ENCODE measurements around the gene NRG2.

Gene NRG2

DNA sequence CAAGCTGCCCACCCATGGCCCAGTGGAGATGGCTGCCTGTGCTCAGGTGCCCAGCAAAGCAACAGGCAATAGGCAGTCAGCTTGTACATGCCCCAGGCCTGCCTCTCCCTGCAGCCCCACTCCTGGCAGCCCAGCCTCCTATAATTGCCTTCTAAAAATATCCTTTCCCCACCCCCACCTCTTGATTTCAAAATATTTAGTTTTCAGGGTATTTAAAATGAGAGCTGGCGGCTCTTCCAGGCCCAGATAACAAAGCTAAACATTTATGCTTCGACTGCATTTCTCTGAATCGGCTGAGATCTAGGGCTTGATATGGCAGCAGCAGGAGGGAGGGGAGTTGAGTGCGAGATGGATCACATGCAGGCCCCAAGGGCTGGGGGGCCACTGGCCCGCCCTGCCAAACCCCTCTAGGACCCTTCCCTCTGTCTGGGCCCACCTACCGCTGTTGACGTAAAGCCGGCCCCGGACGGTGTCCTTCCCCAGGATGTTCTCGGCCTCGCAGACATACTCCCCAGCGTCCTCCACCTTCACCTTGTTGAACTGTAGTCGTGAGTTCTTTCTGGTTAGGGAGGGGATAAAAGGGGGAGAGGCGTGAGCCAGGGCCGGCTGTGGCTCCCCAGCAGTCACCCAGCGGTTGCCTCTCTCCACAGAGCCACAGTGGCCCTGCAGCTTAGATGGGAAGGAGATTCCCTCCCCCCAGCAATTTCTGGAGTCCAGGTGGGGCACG lies 162.5 kb downstream of the NRG2 start:
- DNase-seq (ENCODE audit: low read depth) = no peak

DNA sequence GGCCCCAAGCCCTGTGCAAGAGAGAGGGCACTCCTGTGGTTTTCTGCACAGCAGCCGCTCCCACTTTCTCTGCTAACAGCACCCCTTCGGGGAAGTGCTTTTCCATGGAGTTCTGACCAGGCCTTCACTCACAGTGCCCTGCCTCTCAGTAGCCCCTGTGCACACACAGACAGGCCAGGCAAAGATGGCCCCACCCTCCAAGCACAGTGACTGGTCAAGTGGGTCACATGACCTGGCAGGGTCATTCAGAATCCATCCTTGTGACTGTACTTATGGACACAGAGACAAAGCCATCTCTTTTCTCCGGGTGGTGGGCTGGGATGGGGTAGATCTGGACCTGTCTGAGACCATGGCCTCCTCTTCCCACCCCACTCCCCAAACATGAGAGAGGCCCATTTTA lies 165.0 kb downstream of the NRG2 start:
- no peak for DNase-seq (ENCODE audit: low read depth)

DNA sequence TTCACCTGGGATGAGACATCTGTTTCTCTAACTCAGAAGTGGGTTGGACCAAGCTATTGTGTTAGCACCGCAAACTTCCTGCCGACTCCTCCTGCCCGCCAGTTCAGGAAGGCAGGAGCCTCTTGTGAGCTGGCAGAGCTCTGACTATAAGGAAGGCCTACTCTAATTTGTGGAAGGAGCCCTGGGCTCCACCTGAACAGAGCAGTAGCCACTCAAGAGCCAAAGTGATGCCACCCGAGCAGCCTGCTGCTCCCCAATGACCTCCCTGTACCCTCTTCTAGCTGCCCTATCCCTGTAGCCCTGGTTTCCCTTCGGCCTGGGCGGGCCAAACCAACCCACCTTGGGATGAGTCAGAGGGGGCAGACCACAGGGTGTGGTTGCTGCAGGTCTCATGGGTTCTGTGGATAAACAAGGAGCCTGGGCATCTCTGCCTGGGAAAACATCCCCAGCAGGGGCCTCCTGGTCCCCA lies 165.9 kb downstream of the NRG2 start:
- DNase-seq (ENCODE audit: low read depth) = no peak

DNA sequence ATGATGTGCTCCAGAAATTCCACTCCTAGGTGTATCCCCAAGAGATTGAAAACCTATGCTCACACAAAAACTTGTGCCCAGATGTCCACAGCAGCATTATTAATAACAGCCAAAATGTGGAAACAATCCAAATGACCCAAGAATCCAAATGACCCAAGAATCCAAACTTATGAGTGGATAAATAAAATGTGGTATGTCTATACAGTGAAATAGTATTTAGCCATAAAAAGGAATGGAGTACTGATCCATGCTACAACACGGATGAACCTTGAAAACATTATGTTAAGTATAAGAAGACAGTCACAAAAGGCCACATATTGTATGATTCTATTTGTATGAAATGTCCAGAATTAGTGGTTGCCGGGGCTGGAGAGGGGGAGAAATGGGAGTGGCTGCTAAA lies 167.1 kb downstream of the NRG2 start:
- no peak for DNase-seq (ENCODE audit: low read depth)

DNA sequence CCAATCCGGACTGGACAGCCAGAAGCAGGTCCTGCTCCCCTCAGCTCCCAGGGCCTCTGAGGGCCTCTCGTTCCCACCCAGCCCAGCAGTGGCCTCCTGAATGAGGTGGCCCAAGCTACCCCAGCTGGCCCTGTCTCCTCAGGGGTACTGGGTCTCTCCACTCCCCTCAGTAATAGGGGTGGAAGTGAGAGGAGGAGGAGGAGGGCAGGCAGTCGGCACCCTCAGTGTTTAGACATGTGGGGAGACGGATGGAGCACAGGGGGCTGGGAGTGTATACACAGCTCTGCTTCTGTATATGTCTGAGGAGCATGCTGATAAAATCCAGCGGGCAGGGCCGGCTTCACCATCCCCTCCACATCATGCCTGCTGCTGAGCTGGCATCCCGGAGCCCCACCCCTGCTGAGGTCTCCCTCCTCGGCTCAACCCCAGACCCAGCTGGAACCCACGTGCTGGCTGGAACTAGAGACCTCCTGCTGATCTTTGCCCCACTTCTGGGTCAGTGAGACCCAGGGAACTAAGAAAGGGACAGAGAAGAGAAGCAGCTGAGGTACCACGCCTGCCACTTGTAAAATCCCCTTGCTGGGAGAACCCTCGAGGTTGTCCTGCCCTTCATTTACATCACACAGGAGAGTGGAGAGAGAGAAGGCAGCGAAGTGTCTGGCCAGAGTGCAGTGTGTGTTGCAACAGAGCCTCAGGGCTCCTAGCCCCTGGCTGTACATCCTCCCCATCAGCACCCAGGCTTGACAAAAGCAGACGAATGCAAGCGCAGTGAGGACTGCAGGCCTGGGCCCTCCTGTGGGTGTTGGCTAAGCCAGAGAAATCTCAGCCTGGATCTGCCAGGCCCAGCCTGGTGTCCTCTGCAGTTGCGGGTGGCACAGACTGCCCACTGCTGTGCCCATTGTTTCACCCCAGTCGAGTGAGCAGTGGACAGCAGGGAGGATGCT lies 170.0 kb downstream of the NRG2 start:
- DNase-seq (ENCODE audit: low read depth) = no peak

DNA sequence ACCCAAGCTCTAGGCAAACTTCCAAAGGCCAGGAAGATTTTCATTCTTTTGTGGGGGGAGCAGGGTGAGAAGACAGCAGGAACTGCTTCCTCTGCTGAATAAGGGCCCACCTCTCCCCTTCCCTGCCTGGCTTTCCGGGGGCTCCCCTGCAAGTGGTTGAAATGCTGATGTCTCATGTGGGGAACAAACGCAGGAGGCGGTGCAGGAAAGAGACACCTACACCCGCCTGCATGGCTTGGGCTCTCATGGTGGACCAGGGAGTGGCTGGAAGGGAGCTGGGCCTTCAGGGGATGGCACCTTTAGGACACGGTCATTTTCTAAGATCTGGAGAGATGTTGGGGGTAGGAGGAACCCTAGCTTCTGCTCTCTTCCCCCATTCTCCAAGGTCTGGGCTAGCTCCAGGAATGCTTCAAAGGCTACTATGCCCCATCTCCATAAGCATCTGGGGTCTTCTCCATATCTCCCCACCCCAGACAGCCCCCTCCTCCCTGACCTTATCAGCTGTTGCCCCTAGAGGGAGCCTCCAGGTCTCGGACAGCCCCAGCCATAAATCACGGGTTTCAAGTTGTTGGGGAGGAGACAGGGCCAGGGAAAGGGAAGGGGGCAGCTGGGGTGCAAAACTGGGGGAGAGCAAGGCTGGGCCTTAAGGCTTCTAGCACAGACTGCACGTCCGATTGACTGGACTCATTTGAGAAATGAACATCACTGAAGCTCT lies 170.9 kb downstream of the NRG2 start:
- no peak for DNase-seq (ENCODE audit: low read depth)

DNA sequence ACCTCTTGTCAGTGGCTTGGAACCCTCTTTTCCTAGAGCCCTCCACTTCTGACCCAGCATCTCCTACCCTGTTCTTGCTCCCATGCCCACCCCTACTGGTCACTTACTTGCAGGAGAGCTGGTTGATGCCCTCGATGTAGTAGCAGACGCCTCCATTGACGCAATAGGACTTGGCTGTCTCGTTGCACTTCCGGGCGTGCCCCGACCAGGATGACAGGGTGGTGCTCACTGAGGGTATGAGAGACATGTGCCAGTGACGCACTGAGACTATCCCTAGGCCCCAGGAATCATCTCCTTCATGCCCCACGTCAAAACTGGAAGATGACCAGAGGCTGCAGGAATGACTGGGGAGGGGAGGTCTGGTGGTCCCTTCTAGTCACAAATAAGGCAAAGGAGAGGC lies 171.5 kb downstream of the NRG2 start:
- DNase-seq (ENCODE audit: low read depth) = no peak

DNA sequence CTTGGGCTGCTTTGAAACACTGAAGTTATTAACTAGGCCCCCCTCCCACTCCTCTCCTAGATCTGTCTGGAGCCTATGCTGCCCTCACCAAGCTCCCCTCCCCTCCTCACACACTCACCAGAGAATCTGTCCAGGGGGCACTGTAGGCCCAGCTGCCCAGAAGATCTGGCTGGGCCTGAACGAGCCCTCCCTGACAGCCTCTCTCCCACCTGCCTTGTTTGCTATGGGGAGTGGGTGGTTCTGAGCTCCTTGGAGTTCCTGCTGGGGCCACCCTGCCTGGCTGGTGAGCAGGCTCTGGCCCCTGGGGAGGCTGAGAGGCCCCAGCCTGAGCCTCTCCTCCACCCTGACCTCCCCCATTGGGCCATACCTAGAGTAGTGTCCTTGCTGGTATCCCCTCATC lies 172.4 kb downstream of the NRG2 start:
- DNase-seq (ENCODE audit: low read depth) = no peak

DNA sequence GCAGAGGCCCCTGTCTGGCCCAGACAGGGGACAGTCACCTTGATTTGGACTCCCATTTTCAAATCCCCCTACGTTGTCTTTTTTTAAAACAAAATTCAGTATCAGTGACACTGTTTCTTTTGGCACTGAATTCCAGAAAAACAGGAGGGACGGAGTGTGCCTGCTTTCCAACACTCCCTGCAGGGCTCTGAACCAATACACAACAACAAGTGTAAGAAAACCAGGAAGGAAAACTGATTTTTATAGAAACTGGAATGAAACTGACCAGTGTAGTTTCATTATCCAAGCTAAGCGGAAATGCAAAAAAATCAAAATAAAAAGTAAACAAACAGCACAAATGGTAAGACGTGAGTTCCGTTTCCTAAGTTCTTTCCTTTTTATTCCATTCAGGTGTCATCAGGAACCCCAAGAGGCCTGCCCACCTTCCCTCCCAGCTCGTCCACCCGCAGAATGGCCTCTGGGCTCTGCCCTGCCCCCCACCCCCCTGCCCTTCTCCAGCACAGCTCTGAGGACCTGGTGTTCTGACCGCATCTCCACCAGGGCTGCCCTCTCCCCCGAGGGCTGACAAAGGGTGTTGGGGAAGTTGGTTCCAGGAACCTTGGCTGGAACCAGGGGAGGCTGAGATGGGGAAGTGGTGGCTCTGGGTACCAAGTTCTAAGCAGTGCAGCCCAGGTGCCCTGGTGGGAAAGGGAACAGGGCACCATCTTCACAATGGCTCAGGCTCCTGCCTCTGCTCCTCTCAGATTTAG lies 173.9 kb downstream of the NRG2 start:
- no peak for DNase-seq (ENCODE audit: low read depth)

DNA sequence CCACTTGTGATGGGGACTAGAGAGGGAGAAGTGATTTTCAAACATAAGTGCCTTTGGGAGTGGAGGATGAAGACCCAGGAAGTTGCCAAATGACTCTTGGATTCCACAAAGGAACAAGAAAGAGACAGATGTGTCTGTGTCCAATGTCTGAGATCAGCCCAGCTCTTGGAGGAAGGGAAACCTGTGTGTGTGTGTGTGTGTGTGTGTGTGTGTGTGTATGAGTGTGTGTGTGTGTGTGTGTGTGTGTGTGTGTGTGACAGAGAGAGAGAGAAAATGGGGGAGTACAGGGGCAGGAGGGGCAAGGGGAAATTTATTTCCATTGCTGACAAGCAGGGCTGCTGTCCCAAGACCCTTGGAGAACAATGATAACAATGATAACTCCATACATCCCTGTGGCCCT lies 175.5 kb downstream of the NRG2 start:
- DNase-seq (ENCODE audit: low read depth) = no peak

DNA sequence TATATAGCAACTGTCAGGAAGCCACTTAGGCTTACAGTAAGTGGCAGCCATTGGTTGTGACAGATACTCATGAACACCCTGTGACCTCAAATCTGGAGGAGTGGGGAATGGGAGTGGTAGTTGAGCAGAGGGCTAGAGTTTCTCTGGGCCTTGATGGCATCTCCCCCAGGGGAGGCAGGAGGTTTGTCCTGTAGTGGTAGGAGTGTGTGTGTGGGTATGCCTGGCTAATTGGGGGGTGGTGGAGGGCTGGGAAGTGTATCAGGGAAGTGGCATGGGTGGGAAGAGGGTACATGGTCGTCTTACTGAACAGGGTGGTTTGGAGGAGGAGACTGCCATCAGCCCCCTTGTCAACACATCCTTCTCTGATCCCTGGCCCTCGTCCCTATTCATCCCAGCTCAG lies 176.0 kb downstream of the NRG2 start:
- DNase-seq (ENCODE audit: low read depth) = no peak

DNA sequence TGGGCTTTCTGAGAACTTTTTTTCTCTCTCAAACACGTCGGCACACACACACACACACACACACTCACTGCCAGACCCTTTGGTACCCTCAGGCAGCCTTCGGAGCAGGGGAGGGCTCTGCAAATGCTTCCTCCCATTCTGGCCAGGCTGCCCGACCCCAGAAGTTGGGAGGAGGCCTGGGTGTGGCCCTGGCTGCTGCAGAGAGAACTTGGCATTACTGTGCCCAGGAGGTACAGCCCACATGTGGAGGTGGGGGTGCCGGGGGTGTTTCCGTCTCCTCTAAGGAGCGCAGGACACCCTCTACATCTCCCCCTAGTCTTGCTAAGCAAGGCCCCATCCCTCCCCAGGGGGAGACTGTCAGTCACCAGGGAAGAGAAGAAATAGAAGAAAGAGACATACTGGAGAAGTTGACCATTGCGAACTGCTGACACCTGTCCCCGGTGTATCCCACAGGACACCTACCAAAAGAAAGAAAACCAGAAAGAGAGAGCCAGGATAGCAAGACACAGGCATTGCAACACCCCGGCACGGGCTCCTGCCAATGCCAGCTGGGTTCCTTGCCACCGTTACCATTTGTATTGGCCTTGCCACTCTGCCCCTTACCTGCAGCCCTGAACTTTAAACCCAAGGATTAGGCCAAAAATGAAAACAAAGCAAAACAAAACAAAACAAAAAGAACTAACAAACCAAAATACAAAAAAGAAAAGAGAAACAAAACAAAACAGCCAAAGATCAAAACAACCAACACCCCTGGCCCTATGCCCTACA lies 178.2 kb downstream of the NRG2 start:
- DNase-seq (ENCODE audit: low read depth) = no peak

DNA sequence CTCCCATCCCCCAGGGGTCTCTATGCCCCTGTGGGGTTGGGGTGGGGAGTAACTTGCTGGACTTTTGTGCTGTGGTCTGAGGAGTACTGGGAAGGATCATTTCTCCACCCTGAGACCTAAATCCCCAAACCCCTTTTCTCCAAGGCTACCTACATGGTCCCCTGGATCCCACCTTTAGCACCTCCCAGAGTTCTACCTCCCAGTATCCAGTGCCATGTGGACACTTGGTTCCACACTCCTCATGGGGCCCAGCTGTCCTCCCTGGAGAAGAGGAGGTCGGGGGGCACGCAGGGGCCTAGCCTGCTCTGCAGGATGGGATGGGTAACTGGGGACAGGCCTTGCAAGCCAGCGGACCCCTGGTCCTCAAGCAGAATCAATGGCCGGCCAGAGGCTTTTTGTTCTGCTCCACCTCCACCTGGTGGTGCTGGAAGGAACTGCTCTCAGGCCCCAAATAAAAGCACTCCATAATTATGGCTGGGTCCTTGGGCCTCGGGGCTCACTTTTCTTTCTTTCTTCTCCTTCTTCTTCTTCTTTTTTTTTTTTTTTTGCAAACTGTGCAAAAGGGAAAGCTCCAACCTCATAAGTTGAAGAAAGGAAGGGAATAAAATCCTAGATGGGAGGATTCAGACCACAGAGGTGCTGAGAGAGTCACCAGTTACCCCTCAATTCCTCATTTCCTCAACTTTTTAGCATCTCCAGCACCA lies 179.1 kb downstream of the NRG2 start:
- DNase-seq (ENCODE audit: low read depth) = peak; percentile 24

DNA sequence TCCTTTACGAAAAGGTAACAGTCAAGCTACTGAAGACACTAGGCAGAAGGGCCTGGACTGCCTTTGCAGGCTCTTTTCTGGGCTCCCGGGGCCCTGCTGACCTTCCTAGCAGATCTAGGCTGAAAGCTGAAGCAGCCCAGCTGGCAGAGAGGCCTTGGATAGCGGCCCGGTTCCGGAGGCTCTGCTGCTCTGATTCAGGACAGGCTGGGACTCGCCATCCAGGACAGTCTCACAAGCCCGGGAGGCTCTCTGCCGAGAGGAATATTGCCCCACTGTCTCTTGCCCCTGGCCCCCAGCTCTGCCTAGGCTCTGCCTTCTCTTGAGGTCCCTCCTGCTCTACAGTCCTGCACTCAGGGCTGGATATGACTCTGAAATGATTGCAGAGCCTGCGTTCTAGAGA lies 179.7 kb downstream of the NRG2 start:
- no peak for DNase-seq (ENCODE audit: low read depth)

DNA sequence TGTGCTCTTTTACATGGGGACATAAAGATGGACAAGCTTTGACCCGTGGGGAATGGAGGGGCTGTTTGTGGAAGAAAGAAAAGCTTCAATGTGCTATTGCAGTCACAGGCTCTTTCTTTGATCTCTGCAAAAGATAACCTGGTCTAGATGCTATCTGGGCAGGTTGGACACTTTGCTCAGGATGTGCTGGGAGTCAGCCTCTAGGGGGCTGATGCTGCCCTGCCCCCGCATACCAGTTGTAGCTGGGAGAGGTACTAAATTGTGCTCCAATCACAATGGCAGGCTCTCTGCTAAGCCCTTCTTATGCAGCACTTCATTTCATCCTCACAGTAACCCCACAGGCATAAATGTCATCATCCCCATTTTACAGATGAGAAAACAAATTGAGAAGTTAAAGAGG lies 180.3 kb downstream of the NRG2 start:
- DNase-seq (ENCODE audit: low read depth) = no peak

DNA sequence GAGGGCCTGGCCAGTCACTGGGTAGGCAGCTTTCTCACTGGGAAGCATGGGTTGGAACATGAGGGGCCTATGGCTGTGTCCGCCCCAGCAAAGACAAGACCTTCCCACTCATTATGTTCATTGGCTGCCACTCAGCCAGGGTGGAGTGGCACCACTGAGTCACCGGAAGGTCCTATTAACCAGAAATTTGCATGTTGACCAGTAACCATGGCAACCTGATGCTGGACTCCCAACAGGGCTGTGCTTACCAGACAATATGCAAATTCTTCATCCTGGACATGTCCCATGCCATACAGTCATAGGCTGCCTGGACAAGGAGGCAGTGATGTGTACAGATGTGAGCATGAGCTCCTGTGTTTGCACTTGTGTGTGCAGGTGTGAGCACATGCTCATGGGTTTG lies 180.8 kb downstream of the NRG2 start:
- DNase-seq (ENCODE audit: low read depth) = peak; percentile 13

DNA sequence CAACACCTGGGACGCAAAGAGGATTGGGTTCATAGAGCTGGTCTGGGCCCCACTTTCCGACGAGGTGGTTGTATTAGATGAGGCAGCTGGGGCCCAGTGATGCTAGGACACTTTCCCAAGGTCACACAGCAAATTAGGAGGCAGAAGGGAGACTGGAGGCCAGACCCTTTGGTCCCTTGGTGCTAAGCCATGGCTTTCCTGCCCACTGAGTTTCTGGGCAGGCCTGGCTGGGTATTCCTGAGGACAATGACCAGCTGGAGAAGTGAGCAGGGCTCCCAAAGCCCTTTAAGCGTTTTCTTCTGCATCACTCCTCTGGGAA lies 181.3 kb downstream of the NRG2 start:
- no peak for DNase-seq (ENCODE audit: low read depth)

DNA sequence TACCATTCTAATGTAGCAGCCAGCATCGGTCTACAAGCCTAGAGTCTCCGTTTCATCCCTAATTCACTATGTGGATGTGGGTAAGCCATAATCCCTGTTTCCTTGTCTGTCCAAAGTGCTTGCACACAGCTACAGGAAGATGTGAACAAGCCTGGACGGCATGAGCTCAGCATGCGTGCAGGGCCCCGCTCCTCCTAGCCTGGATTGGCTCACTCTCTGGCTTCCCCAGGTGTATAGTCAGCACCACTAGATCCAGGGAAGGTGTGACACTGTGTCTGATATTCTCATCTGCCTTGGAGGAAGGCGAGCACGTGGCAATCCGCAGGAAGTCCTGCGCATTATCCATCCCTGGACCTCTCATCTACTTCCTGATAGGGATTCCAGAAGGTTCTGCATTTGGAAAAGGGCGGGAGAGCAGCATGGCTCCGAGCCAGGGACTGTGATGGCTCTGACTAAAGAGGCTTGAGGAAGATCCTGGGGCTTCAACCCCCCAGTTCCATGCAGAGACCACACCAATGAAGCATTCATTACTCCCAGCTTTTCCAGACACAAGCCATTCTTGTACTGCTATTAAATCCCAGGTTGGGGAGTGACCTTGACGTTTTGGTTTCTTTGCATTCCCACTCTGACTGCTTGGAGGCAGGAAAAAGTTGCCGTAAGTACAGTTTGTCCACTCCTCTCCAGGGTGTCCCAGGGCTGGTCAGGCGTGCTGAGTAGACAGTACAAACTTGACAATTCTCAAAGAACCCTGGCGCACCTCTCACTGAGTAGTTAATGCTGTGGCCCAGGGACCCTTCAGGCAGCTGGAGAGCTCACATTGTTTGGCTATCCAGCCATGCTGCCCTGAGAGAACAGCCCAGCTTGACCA lies 181.8 kb downstream of the NRG2 start:
- DNase-seq (ENCODE audit: low read depth) = no peak

DNA sequence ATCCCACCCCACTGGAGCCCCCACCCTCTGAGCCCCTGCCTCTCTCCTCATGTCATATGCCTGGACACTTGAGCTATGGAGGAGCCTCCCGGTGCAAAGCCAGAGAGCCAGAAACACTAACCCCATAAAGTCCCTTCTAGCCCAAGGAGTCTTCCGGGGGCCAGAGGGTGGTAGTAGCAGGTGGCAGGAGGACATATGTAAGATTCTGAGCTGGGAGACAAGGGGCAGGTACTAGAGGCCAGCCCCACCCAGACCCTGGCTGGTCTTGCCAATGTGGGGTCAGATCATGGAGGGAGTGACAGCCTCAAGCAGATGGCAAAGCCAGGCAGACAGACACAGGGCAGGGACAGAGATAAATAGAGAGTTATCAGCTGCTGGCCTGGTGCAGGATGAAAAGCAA lies 184.1 kb downstream of the NRG2 start:
- DNase-seq (ENCODE audit: low read depth) = no peak

DNA sequence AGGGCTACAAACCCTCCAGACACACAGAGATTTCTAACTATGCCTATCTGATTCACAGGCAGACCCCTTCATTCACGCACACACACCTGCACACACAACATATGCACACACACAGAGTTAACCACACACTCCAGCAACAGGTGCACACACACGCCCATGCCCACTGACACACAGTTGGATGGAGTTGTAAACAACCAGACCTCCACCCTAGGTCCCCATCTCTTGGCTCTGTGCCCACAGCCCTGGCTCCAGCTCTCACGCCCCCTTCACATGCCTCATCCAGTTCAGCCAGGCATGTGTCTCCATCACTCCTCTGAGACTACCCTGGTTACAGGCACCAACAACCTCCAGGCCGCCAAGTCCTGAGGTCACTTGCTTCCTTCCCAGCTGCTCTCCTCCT lies 186.4 kb downstream of the NRG2 start:
- DNase-seq (ENCODE audit: low read depth) = no peak
